D341Med (cell line): ENCODE measurements around the gene ELP5.

Experiments used
- DNase-seq: peaks from one replicate; pipeline ENCODE4 v3.0.0; 2012; ENCODE audit warnings: low spot score

Gene ELP5

DNA sequence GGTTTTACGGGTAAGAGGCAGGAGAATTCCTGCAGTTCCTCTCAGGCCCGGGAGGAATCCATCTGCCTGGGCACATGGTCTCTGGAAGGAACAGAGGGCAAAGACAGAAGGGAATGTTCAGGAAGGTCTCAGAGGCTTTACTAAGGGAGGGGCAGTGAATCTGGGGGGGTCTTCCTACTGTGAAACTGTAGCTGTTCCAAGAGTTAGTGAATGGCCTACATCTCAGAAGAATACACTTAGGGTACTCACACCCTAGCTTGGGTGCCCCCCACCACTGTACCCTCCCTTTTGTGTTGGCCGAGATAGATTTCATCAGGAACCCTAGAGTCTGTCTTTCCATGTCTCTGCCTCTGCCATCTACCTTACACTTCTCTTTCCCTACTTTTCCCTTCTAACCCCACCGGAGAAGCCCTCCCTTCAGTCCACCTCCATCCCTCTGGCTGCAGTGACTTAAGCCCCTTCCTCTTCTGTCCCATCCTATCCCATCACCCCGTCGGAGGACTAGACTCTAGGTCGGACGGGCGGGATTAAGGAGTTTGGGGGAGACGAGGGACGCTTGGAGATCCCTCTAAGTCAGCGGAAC is 32.7 kb upstream of the ELP5 start:
- DNase-seq: no peak

DNA sequence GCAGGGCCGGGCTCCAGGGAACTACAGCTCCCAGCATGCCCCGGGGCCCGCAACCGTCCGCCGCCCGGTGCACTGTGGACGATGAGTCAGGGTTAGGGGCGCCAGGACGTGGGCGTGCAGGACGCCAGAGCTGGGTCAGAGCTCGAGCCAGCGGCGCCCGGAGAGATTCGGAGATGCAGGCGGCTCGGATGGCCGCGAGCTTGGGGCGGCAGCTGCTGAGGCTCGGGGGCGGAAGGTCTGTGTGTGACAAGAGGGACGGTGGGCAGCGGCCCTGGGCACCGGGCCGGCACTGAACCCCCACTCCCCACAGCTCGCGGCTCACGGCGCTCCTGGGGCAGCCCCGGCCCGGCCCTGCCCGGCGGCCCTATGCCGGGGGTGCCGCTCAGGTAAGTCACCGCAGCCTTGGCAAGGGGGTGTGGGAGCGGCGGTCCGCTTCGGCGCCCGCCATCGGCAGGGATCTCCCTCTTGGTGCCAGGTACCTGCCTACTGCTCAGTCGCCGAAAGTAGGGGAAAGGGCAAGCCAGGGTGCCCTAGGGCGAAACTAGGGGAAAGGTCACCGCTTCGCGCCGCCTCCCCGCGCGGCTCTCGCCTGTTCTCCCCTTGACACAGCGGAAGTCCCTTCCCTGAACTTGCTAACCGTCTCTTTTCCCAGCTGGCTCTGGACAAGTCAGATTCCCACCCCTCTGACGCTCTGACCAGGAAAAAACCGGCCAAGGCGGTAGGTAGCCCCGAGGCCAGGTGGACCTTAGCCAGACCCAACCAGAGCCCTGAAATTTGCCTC is 32.0 kb upstream of the ELP5 start, which contains the start of the genes ACADVL and DLG4:
Gene ACADVL, plus strand, starts transcription at position 127 of the 781 bp plus-strand sequence. Its CDS starts 47 bp downstream, at position 174.
Gene DLG4, minus strand, starts transcription at position 25 of the 781 bp plus-strand sequence.
- peak; percentile 74 for DNase-seq

DNA sequence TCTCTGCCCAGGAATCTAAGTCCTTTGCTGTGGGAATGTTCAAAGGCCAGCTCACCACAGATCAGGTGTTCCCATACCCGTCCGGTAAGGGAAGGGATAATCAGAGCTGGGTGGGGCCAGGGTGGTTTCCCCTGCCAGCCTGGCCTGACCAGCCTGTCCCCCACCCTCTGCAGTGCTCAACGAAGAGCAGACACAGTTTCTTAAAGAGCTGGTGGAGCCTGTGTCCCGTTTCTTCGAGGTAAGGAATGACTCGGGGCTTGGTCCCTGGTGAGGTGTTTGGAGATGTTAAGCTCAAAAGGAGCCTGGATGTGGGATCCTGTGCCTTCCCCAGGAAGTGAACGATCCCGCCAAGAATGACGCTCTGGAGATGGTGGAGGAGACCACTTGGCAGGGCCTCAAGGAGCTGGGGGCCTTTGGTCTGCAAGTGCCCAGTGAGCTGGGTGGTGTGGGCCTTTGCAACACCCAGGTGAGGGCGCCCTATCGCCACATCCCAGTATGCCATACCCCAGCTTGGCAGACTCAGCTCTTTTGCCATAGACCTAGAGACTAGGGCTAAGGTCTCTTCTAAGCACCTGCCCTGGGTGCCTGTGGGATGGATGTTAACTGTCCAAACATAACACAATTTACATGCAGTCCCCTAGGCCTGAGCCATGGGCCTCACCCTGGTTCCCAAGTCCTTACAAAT is 31.3 kb upstream of the ELP5 start:
- DNase-seq: peak; percentile 64

DNA sequence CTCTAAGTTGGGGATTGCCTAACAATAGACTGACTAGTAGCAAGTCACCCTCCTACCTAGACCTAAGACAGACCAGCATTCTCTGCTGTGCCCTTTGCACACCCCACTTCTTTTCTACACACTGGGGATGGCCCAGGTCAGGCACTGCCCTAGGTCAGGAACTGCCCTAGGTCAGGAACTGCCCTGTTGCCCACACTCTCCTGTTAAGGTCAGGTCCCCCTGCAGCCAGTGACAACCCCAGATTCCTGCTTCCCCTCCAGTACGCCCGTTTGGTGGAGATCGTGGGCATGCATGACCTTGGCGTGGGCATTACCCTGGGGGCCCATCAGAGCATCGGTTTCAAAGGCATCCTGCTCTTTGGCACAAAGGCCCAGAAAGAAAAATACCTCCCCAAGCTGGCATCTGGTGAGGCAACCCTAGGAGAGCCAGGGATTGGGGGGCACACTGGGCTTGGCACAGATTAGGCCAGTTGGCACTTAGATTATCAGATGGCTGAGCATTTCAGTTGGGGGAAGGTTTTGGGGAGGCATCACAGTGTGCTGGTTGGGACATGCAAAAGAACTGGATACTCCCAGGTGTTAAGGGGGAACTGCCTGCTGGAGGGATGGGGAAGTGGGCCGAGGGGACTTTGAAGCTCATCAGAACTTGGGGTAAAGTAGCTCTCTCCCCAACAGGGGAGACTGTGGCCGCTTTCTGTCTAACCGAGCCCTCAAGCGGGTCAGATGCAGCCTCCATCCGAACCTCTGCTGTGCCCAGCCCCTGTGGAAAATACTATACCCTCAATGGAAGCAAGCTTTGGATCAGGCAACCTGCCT is 30.5 kb upstream of the ELP5 start:
- DNase-seq: no peak

DNA sequence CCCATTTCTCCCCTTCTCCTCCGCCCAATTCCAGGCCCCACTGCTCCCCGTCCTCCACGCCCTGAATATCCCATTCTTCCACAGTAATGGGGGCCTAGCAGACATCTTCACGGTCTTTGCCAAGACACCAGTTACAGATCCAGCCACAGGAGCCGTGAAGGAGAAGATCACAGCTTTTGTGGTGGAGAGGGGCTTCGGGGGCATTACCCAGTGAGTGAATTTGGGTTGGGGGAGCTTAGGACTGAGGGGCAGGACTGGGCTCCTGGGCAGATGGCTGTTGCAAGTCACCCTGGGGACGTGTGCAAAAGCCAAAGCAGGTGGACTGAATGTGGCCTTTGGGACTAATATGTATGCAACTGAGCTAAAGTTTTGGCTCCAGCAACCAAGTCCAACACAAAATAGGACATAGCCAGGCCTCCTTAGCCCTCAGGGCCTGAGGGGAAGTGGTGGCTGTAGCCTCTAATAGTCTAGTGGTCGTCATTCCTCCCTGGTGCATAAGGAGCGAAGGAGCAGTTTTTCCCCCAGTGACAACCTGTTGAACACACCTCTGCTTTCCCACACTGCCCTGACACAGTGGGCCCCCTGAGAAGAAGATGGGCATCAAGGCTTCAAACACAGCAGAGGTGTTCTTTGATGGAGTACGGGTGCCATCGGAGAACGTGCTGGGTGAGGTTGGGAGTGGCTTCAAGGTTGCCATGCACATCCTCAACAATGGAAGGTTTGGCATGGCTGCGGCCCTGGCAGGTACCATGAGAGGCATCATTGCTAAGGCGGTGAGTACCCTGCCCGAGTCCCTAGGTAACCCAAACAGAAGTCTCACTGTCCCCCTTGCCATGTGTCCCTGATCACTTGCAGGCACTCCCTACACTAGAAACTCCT is 29.7 kb upstream of the ELP5 start:
- no peak for DNase-seq

DNA sequence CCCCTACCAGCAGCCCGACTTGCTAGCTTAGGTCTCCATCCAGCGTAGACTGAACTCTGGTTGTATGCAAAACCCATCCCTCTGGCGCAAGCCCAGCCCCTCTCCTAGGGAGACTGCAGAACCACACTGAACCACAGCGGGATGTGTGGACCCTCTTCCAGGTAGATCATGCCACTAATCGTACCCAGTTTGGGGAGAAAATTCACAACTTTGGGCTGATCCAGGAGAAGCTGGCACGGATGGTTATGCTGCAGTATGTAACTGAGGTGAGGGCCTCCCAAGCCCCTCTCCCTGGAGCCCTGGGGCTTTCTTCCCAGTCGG is 29.1 kb upstream of the ELP5 start:
- DNase-seq: no peak

DNA sequence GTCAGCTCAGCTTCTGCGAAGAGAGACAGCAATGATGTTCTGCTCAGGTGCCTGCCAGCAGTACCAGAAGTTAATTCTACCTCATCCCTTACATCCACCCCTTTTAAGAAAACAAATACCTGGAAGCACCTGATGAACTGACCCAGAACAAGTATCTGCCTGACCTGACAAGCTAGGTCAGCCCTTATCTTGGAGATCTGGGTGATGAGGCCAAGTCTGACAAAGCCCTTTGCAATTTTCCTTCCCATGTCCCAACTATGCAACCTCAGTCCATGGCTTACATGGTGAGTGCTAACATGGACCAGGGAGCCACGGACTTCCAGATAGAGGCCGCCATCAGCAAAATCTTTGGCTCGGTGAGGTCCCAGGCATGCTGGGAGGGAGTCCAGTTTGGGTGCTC is 28.6 kb upstream of the ELP5 start:
- no peak for DNase-seq

DNA sequence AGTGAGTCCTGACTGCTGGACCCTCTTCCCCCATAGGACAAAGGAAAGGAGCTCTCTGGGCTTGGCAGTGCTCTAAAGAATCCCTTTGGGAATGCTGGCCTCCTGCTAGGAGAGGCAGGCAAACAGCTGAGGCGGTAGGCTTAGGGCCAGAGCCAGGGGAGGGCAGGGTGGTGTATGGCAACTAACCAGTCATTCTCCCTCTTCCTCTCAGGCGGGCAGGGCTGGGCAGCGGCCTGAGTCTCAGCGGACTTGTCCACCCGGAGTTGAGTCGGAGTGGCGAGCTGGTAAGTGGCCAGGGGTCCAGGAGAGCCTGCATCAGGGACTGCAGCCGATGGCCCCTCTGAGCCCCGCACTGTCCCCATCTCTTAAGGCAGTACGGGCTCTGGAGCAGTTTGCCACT is 27.9 kb upstream of the ELP5 start:
- no peak for DNase-seq

DNA sequence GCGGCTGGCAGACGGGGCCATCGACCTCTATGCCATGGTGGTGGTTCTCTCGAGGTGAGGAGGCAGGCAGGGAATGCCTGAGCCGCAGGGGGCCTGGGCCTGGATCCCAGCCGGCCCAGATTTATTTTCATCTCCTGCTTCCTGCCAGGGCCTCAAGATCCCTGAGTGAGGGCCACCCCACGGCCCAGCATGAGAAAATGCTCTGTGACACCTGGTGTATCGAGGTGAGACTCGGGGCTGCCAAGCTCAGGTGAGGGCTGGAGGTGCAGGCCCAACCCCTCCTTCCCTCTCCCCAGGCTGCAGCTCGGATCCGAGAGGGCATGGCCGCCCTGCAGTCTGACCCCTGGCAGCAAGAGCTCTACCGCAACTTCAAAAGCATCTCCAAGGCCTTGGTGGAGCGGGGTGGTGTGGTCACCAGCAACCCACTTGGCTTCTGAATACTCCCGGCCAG is 27.3 kb upstream of the ELP5 start:
- no peak for DNase-seq

DNA sequence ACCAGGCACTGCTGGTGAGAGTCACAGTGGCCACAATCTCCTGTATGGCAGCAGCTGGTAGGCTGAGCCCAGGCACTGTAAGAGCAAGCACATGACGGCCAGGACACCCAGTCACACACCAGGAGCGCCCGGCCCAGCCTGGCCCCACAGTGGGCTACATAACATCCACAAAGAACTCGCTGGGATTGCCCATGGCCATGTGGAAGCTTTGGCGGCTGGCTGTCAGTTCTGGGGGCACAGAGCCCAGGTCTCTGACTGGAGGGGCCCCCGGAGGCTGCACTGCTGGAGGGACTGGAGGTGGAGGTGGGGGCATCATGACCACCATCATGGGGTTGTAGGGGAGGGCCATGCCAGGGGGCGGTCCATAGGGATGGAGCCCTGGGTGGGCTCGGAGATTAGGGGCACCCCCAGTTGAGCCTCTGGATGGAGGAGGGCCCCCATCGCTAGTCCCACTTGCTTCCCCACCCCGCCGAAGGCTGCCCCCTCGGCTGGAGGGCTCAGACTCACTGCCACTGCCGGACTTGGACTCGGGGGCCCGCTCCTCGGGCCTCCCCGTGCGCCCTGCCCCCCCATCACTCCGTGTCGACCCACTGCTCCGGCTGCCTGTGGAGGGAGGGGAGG is 26.2 kb upstream of the ELP5 start:
- no peak for DNase-seq

DNA sequence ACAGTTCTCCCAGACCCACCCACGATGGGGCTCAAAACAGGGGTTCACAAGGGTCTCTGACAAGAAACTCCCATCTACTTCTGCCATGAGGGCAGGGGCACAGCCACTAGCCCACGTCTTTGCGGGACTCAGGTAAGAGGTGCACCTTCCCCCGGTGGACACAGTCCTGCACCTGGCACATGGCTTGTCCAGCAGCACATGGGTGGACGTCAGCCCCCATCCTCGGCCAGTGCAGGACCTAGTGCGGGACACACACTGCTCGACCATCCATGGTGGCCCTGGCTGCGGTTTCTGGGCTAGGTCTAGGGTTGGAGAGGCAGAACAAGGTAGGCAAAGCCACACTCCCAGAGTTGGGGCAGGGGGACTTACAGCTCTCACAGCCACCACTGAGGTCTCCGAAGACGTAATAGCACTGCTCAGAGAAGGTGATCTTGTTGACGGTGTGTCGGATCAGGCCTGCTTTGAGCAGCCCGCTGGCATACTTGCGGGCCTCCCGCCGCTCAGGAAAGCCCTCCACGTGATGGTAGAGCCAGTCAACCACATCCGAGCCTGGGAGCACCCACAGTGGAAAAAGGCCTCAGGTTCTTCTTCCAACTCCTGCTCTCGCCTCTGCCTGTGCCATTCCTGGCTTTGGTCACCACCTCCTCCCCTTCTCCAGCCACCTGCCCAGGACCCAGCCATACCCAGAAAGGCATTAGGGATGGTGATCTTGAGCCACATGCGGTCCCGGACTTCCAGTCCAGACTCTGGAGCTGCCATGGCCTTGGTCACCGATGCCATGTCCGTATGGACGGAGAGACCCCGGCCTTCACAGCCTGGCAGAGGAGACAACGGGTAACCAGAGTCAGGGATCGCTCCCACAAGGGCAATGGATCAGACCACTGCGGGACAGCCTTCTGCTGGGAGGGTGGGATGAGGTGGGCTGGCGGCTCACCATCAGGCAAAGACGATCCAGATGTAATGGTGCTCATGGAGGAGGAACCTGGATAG is 25.0 kb upstream of the ELP5 start:
- no peak for DNase-seq

DNA sequence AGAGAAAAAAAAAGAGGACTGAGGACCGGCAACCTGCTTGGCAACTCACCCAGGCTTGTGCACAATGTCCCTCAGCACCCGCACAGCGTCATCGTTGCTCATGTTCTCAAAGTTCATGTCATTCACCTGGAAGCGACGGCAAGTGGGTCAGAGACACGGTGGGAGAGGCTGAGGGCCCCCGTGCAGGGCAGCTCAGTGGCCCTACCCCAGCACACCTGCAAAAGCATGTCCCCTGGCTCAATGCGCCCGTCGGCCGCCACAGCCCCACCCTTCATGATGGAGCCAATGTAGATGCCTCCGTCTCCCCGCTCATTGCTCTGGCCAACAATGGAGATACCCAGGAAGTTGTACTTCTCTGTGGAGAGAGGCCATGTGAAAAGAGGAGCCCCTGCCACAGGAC is 23.1 kb upstream of the ELP5 start:
- no peak for DNase-seq

DNA sequence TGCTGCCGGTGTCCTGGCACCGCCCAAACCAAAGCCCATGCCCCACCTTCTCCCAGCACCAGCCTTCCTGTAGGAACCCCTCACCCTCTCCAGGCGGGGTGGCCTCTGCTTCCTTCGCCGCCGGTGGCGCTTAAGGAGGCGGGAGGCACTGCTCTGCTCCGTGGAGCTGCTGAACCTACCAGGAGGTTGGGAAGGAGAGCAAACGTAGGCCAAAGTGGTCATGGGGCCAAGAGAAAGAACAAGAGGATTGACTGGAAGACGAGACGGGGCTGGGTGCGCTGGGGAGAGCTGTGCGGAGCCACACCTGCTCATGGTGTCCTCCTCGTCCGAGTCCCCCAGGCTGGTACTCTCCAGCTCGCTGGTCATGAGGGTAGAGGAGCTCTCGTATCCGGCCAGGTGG is 22.5 kb upstream of the ELP5 start:
- no peak for DNase-seq

DNA sequence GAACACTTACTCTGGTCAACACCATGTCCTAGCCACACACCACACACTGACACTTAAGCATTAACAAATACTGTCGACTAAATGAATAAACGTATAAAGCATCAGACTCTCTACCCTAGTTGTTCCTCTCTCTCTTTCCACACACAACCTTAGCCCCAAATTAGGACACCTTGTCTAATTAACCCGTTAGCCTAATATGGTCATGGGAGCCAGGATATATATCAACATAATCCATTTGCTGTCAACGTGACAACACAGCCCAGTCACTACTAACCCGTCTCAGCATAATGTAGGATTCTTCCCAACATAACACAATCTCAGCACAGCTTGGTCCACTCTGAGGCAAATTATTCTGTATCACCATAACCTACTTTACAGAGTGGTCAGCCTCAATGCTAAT is 19.9 kb upstream of the ELP5 start:
- no peak for DNase-seq

DNA sequence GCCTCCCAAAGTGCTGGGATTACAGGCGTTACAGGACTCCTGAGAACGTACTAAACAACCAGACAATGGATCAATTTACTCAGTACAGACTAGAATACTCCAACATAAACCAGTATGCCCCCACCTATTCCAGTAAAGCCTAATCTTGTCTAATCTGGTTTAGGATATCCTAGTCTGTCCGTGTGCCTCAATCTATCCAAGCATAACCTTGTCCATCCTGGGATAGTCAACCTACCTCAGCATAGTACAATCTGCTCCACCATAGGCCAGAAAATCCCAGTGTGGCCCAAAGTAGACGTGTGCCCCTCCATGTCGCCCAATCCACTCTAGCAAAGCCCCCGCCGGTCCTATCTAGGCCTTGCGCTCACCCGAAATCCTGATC is 18.3 kb upstream of the ELP5 start:
- no peak for DNase-seq

DNA sequence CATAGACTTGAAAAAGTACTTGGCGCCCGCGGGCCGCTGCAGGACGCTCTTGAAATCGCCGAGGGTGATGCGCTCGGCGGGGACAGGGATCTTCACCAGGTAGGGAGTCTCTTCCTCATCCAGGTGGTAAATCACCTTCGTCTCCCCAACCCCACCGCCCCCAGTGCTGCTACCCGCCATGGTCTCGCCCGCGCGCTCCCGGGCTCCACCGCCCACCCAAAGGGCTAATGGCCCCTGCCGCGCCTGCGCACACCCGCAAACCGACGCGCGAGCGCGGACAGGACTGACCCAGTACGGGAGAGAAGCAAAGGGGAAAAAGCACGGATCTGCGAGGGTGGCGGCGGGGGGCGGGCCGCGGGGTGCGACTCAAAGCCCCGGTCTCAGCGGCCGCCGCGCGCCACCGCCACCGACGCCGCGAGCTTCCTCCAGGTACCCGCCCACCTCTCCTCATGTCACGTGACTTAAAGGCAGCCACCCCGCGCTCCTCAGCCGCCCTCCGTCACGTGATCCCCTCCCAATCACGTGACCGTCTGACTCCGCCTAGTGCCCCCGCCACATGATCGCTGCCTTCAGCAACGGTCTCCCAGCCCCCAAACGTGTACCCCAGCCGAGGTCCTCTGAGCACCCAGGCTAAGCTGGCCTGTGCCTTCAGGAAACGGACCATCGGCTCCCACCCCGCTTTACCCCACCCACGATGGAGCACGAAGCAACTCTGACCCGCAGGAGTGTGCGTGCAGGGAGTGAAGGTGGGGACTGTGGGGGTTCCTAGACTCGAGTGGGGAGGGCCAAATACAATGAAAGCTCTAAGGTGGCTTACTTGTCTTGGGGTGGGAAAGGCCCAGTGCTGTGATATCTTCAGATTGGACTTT is 17.7 kb upstream of the ELP5 start, which contains the start of gene DVL2:
Gene DVL2, minus strand, starts transcription at position 435 of the 869 bp plus-strand sequence. Its CDS starts 255 bp downstream, at position 180.
- peak; percentile 86 for DNase-seq

DNA sequence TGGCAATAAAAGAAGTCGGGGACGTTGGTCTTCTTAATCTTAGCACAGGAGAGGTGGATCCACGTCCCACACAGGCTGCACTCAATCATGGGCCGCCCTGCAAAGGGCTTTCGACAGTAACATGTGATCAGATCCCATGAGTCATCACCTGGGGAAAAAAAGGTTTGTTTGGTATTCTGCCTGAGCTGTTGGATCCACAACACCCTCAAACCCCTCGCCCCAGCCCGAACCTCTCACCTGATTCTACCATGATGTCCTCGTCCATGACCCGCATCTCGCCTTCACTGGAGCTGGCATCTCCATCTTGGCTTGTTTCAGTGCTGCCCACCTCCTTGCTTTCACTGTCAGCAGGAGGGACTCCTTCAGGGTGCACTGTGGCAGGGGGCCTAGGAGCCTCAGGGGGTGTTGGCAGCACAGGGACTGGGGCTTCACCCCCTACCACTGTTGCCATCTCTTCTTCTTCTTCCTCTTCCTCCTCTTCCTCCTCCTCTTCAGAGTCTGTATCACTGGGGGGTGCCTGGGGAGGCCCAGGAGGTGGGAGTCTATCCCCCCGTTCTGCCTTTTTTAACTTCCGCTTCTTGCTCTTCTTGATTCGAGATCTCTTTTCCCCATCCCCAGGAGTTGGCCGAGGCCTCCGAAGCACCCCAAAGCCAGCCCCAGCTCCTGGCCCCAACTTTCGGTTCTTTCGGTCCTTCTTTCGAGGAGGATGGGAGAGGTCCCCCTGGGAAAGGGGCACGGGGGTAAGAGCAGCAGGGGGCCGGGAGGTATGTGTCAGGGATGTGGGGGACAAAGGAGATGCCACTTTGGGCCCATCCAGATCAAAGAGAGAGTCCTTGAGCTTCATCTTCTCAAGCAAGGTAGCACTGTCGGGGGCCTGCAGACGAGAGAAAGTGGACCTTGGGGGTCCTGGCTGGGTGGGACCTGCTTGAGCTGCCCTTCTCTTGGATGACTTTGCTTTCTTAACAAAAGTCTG is 16.0 kb upstream of the ELP5 start:
- no peak for DNase-seq
